Adrenal gland (tissue), 19 donors: ENCODE measurements around the gene CARTPT. TPM values are rescaled to one million over a fixed set of nuclear protein-coding genes. Genes with fewer than 3 reads are reported as not detected.

Experiments used
- DNase-seq, 7 donors: peaks; one replicate each; pipeline ENCODE4 v3.0.0-alpha.2; 2019 to 2020
- H3K27ac ChIP-seq, 5 donors: fragments of 200-600 bp; sonication (generic) in 4 of 5; 1 replicate in 3 of 5; 2 replicates in 2 of 5; pipeline versions ENCODE4 v1.5.1 to v1.8.0; 2016 to 2020; ENCODE audit warnings: mild to moderate bottlenecking in 1 of 5
- H3K27me3 ChIP-seq: fragments of 200-600 bp; 2 replicates; pipeline ENCODE4 v1.8.0; 2021
- H3K36me3 ChIP-seq, 2 donors: fragments of 200-600 bp; replicated peaks in 1 of 2; 1 replicate in 1 of 2; 2 replicates in 1 of 2; pipeline versions ENCODE4 v1.5.1 to v1.8.0; 2018 to 2022
- H3K4me1 ChIP-seq, 2 donors: fragments of 200-600 bp; replicated peaks in 1 of 2; 1 replicate in 1 of 2; 2 replicates in 1 of 2; pipeline versions ENCODE4 v1.5.1 to v1.8.0; 2018 to 2021
- H3K4me3 ChIP-seq, 4 donors: fragments of 200-600 bp; sonication (generic) in 3 of 4; one replicate each; pipeline ENCODE4 v1.5.1; 2016 to 2018
- H3K9me3 ChIP-seq, 3 donors: fragments of 200-600 bp; sonication (generic) in 1 of 3; replicated peaks in 1 of 3; 1 replicate in 2 of 3; 2 replicates in 1 of 3; pipeline versions ENCODE4 v1.5.1 to v1.8.0; 2016 to 2021
- POLR2A ChIP-seq, 2 donors: fragments of 450-650 bp; IDR thresholded peaks; one replicate each; pipeline ENCODE4 v1.6.1; 2017; ENCODE audit warnings: antibody characterized with exemption in 2 of 2, mild to moderate bottlenecking in 2 of 2, moderate library complexity in 1 of 2
- WGBS, 4 donors: extraction: QIAGEN DNeasy Blood & Tissue Kit in 2 of 4; methylation state at CpG; one replicate each; pipeline versions ENCODE4 v1.1.5 to v1.1.7; 2013 to 2017; 5-methylcytosine and 5-hydroxymethylcytosine counted together
- intact Hi-C, 2 donors: fragments of 100-400 bp; cut with DNase I; formaldehyde crosslinking; loops; one replicate each; pipeline versions ENCODE4 v1.14.1 to v1.15.0; 2022 to 2023
- long read RNA-seq, 10 donors: library from polyadenylated mRNA in 3 of 10; unstranded in 2 of 10; stranded (forward) in 1 of 10; transcript quantifications; one replicate each; pipeline ENCODE4 v2.0.0 and lab custom pipeline, GENCODE V29; 2021 to 2026
- polyA plus RNA-seq, 3 donors: library from polyadenylated mRNA; stranded (reverse); fragments of 200-250 nt in 2 of 3; fragments of 350-450 nt in 1 of 3; fragmentation: Illumina TruSeq in 1 of 3; extraction: RNeasy Lipid Tissue Mini Kit (QIAGEN cat#74804) in 1 of 3; gene quantifications; one replicate each; pipeline ENCODE4 v1.2.3, GENCODE V29; 2013 to 2014
- total RNA-seq, 9 donors: library from RNA; depleted of rRNA in 4 of 9; stranded (reverse); fragments of >200 nt in 4 of 9; fragments of 120-200 nt in 1 of 9; fragmentation: NEBNext Ultra II Directional in 1 of 9; extraction: Animal tissue kit (Norgen Biotek cat#: 25700) in 1 of 9; gene quantifications; one replicate each; pipeline versions ENCODE4 v1.1.0 to v1.2.4, GENCODE V29; 2013 to 2023
- TF ChIP-seq, protein P1 (sequence below), 6 experiments: fragments of 450-650 bp in 4 of 6; fragments of 200-600 bp in 2 of 6; sonication (generic) in 1 of 6; IDR thresholded peaks; 1 replicate in 5 of 6; 2 replicates in 1 of 6; pipeline versions ENCODE4 v1.5.1 to v1.8.0; 2016 to 2021; ENCODE audit warnings: antibody characterized with exemption in 6 of 6, mild to moderate bottlenecking in 2 of 6, moderate library complexity in 1 of 6
- donor health status: healthy with polysubstance abuse.
- donor health status: Bipolar disorder and iron deficiency.
- donor health status: DM: yes; HTN: yes; CAD: no.
- donor health status: DM: no; HTN: no; CAD: no.
- donor health status: DM: no; HTN: no; CAD: no.
- donor health status: DM: yes; HTN: yes; CAD: no.

The CARTPT gene
- total RNA-seq (10 to 100 TPM in 3 of 9 donors, 1 to 10 TPM in 3, under 1 TPM in 2, not detected in 1; 0.60 to 75.4 (median 6.1) TPM), polyA plus RNA-seq (100 to 1,000 TPM in 2 of 3 donors, 10 to 100 TPM in 1; 48.5 to 317 (median 241) TPM)
- long read RNA-seq, donor 1 = 0 reads
- long read RNA-seq, donor 2 = 0 reads
- long read RNA-seq, donor 3 = 0 reads
- long read RNA-seq, donor 4 = 0 reads
- long read RNA-seq, donor 5 = 0 reads
- long read RNA-seq, donor 6, transcript CARTPT-201 (3 exons, 915 nt) = major isoform, 162 of 173 reads
- long read RNA-seq, donor 6, transcript CARTPT-202 (2 exons, 926 nt) = minor isoform, 6 of 173 reads
- long read RNA-seq, donor 6, partial matches to known transcripts = 0 of 173 reads
- long read RNA-seq, donor 6, other reads (novel, unspliced or antisense) = 5 of 173 reads
- long read RNA-seq, donor 7 = 0 reads
- long read RNA-seq, donor 8 = 0 reads
- long read RNA-seq, donor 9 = 0 reads
- long read RNA-seq, donor 10, partial matches to known transcripts = 0 of 1 reads
- long read RNA-seq, donor 10, other reads (novel, unspliced or antisense) = 0 of 1 reads

DNA sequence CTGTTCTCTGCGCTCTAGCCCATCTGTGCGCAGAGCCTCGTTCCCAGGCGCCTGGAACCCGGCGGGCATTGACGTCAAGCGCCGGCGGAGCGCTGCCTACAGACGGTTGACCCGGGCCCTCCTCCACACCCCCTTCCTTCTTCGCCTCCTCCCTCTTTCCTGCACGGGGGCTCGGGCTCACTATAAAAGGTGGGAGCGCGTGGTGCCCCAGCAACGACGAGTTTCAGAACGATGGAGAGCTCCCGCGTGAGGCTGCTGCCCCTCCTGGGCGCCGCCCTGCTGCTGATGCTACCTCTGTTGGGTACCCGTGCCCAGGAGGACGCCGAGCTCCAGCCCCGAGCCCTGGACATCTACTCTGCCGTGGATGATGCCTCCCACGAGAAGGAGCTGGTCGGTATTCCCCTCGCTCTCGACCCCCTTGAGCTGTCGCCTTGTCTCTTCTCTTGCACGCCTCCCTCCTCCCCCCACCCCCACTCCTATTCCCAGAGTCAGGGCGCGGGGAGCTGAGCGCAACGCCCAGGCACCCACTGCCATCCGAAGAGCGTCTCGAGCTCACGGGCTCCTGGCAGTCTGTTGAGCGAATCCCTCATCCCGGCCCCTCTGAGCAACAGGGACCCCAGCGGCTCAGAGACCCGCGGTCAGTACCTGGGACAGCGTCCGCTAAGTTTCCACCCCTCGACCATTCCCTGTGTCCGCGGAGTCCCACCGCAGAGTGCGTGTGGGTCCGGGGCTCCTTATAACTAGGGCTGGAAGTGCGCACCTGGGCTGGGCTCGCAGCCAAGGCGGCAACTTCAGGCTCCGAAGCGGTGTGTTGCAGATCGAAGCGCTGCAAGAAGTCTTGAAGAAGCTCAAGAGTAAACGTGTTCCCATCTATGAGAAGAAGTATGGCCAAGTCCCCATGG is at the start of gene CARTPT:
Gene CARTPT (plus strand): TSS at position 213 of the 902 bp plus-strand sequence. CDS start 19 bp downstream, at position 232.
- peak within 1 kb of the TSS in 1 of 5 donors; percentile 26 for H3K27ac ChIP-seq
- DNase-seq = peak in 4 of 7 donors; percentile 6 to 84 (median 17)
- no peaks in the 10 kb centered on the region for H3K36me3 ChIP-seq
- intact Hi-C loops = no loop called here
- peaks cover 22% of the 10 kb centered on the region for H3K27me3 ChIP-seq
- 4 to 6% (median 5%) methylated on average over 21 to 65 of the region's 65 CpGs for WGBS, 4 donors
- H3K9me3 ChIP-seq = no peaks in the 10 kb centered on the region
- H3K4me3 ChIP-seq = no peak within 1 kb of the TSS
- TF ChIP-seq POLR2A (IDR thresholded peaks at IDR 0.05) = peak in 1 of 2 donors; percentile 27
- TF ChIP-seq, protein P1, sequence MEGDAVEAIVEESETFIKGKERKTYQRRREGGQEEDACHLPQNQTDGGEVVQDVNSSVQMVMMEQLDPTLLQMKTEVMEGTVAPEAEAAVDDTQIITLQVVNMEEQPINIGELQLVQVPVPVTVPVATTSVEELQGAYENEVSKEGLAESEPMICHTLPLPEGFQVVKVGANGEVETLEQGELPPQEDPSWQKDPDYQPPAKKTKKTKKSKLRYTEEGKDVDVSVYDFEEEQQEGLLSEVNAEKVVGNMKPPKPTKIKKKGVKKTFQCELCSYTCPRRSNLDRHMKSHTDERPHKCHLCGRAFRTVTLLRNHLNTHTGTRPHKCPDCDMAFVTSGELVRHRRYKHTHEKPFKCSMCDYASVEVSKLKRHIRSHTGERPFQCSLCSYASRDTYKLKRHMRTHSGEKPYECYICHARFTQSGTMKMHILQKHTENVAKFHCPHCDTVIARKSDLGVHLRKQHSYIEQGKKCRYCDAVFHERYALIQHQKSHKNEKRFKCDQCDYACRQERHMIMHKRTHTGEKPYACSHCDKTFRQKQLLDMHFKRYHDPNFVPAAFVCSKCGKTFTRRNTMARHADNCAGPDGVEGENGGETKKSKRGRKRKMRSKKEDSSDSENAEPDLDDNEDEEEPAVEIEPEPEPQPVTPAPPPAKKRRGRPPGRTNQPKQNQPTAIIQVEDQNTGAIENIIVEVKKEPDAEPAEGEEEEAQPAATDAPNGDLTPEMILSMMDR (IDR thresholded peaks at IDR 0.05) = no peak
- H3K4me1 ChIP-seq = no peaks in the 10 kb centered on the region

DNA sequence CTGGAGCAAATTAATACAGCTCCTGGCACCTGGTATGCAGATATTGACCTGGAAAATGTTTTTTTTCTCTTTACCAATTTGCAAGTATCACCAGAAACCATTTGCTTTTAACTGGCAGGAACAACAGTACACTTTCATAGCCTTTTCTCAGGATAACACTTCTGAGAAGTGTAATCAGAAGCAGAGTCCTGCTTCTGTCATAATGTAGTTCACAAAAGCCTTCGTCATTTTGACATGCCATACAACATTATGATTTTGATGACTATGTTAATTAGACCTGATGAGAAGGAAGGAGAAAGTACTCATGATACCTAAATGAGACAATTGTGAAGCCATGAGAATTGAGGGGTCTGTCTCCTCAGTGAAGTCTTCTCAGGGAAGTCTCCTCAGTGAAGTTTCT is 41.1 kb upstream of the CARTPT start:
- DNase-seq = no peak
- WGBS, 4 donors = 74 to 90% (median 83%) methylated on average over 1 of the region's 1 CpG
- H3K4me3 ChIP-seq = no peak overlapping the region
- no peaks in the 10 kb centered on the region for H3K9me3 ChIP-seq
- H3K36me3 ChIP-seq = no peaks in the 10 kb centered on the region
- H3K27ac ChIP-seq = no peak overlapping the region
- TF ChIP-seq, protein P1 (IDR thresholded peaks at IDR 0.05) = no peak
- TF ChIP-seq POLR2A (IDR thresholded peaks at IDR 0.05) = no peak
- H3K4me1 ChIP-seq = no peaks in the 10 kb centered on the region
- intact Hi-C loops = no loop called here
- H3K27me3 ChIP-seq = no peaks in the 10 kb centered on the region

DNA sequence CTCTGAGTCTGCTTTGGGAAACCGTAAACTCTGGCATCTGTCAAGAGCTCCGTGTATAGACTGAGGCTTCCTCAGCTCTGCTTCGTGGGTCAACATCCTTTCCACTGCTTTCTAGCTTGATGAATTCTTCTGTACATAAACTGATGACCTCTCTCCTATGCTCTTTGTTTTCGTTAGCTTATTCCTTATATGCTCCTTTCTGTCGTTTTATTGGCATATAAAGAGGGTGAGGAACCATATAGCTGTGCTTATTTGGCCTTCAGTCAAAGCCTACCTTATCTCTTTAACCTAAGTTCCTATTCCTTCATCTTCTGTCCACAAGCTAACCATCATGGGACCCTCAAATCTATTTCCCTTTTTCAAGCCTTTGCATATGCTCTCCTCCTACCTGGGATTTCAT is 39.4 kb upstream of the CARTPT start:
- Histone ChIP-seq H3K4me1 (no peaks in the 10 kb centered on the region), H3K27me3 (no peaks in the 10 kb centered on the region)
- WGBS, 4 donors = 54 to 62% (median 58%) methylated on average over 5 of the region's 5 CpGs

More for the DNA sequence above, 39.4 kb upstream of the CARTPT start:
- Histone ChIP-seq H3K27ac (no peak overlapping the region), H3K4me3 (no peak overlapping the region), H3K36me3 (no peaks in the 10 kb centered on the region), H3K9me3 (no peaks in the 10 kb centered on the region)
- DNase-seq = no peak
- TF ChIP-seq, protein P1 (IDR thresholded peaks at IDR 0.05) = no peak
- no peak for TF ChIP-seq POLR2A (IDR thresholded peaks at IDR 0.05)
- intact Hi-C loops = no loop called here
